Neural progenitor cell (in vitro differentiated cells): ENCODE measurements around the gene SLC7A6.

ENCODE experiments used
- EZH2 ChIP-seq: fragments of 200-600 bp; sonication (generic); IDR thresholded peaks from 2 replicates; pipeline ENCODE4 v1.6.1; 2017; ENCODE audit warnings: antibody characterized with exemption, mild to moderate bottlenecking, moderate library complexity
- EZH2phosphoT487 ChIP-seq: fragments of 200-600 bp; sonication (generic); IDR thresholded peaks from 2 replicates; pipeline ENCODE4 v1.6.1; 2017; ENCODE audit warnings: antibody characterized with exemption
- TF ChIP-seq, protein P1 (sequence below): fragments of 200-600 bp; sonication (generic); IDR thresholded peaks from 2 replicates; pipeline ENCODE4 v1.5.1; 2017; ENCODE audit warnings: antibody characterized with exemption, mild to moderate bottlenecking

DNA sequence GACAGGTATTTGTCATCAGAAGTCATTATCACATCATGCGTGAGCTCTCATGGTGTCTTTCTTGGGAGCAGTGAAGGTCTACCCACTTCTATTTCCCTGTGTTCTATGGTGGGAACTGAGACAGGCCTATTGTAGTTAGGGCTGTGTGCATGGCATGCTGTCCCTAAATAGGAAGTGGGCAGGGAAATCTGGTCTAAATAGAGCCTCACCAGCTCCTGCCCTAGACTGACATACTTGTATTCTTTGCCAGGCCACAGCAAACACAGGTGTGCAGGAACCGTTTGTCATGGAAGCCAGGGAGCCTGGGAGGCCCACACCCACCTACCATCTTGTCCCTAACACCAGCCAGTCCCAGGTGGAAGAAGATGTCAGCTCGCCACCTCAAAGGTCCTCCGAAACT lies 10.1 kb downstream of the SLC7A6 start:
- TF ChIP-seq, protein P1, sequence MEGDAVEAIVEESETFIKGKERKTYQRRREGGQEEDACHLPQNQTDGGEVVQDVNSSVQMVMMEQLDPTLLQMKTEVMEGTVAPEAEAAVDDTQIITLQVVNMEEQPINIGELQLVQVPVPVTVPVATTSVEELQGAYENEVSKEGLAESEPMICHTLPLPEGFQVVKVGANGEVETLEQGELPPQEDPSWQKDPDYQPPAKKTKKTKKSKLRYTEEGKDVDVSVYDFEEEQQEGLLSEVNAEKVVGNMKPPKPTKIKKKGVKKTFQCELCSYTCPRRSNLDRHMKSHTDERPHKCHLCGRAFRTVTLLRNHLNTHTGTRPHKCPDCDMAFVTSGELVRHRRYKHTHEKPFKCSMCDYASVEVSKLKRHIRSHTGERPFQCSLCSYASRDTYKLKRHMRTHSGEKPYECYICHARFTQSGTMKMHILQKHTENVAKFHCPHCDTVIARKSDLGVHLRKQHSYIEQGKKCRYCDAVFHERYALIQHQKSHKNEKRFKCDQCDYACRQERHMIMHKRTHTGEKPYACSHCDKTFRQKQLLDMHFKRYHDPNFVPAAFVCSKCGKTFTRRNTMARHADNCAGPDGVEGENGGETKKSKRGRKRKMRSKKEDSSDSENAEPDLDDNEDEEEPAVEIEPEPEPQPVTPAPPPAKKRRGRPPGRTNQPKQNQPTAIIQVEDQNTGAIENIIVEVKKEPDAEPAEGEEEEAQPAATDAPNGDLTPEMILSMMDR, result no peak
- TF ChIP-seq EZH2phosphoT487, result no peak
- TF ChIP-seq EZH2, result no peak
